HG03469 (cell line): ENCODE results near the gene MYCL.

Source experiments
- ATAC-seq: cut with Tn5 transposase; IDR thresholded peaks from one replicate; pipeline ENCODE4 v1.9.1; 2021; ENCODE audit warnings: mild to moderate bottlenecking, moderate library complexity, moderate number of reproducible peaks; ENCODE audit not compliant: unreplicated experiment

MYCL gene

GRCh38 chr1:39857126-39857878, 44.4 kb downstream of the MYCL start:
- ATAC-seq = no peak

- ATAC-seq = no peak
These were observed 47.0 kb downstream of the MYCL start for GRCh38 chr1:39854738-39855137.

GRCh38 chr1:39854314-39854713, 47.4 kb downstream of the MYCL start:
- no peak for ATAC-seq

GRCh38 chr1:39852876-39853275, 48.8 kb downstream of the MYCL start:
- ATAC-seq = no peak

- ATAC-seq = no peak
These were observed 49.4 kb downstream of the MYCL start for GRCh38 chr1:39852214-39852791.

- ATAC-seq = no peak
These were observed 51.0 kb downstream of the MYCL start for GRCh38 chr1:39850606-39851216.

GRCh38 chr1:39849203-39849602, 52.5 kb downstream of the MYCL start:
- ATAC-seq = no peak

GRCh38 chr1:39847940-39848339, 53.8 kb downstream of the MYCL start:
- ATAC-seq = no peak

GRCh38 chr1:39846796-39847195, 54.9 kb downstream of the MYCL start:
- no peak for ATAC-seq

- no peak for ATAC-seq
These were observed 55.8 kb downstream of the MYCL start for GRCh38 chr1:39845569-39846566.
